Fibroblast of lung (primary cell): ENCODE measurements around the gene C2orf42. TPM values are rescaled to one million over a fixed set of nuclear protein-coding genes. Genes with fewer than 3 reads are reported as not detected.

Source experiments
- DNase-seq, 2 donors: peaks; one replicate each; pipeline versions ENCODE4 v3.0.0 to v3.0.0-alpha.2; 2010; ENCODE audit warnings: low read depth in 2 of 2
- H2AFZ ChIP-seq: 2 replicates; pipeline ENCODE4 v1.5.1; 2012; ENCODE audit warnings: low read length, control low read depth, inconsistent platforms
- H3K27ac ChIP-seq: 2 replicates; pipeline ENCODE4 v1.5.1; 2011; ENCODE audit warnings: low read length, control low read depth; ENCODE audit not compliant: insufficient read depth
- H3K27me3 ChIP-seq: 2 replicates; pipeline ENCODE4 v1.5.1; 2011; ENCODE audit warnings: mild to moderate bottlenecking, low read length; ENCODE audit not compliant: control insufficient read depth, insufficient read depth
- H3K36me3 ChIP-seq: 2 replicates; pipeline ENCODE4 v1.5.1; 2011; ENCODE audit warnings: low read length; ENCODE audit not compliant: control insufficient read depth, insufficient read depth
- H3K4me1 ChIP-seq: 2 replicates; pipeline ENCODE4 v1.5.1; 2011; ENCODE audit warnings: low read length; ENCODE audit not compliant: control insufficient read depth, insufficient read depth; ENCODE audit errors: extremely low read depth
- H3K4me2 ChIP-seq: 2 replicates; pipeline ENCODE4 v1.5.1; 2011; ENCODE audit warnings: low read length, control low read depth; ENCODE audit not compliant: insufficient read depth; ENCODE audit errors: extremely low read depth
- H3K4me3 ChIP-seq, 4 experiments: fragments of 200-600 bp in 1 of 4; sonication (generic) in 1 of 4; replicated peaks in 1 of 4; 2 replicates each; pipeline ENCODE4 v1.5.1; 2011 to 2016; ENCODE audit warnings: low read length in 4 of 4, low read depth in 3 of 4, mild to moderate bottlenecking in 3 of 4, control low read depth in 2 of 4, inconsistent platforms in 1 of 4, mixed read lengths in 1 of 4; ENCODE audit not compliant: insufficient read depth in 1 of 4; ENCODE audit errors: control extremely low read depth in 1 of 4
- H3K79me2 ChIP-seq: 2 replicates; pipeline ENCODE4 v1.5.1; 2012; ENCODE audit warnings: mild to moderate bottlenecking, low read length, inconsistent platforms; ENCODE audit not compliant: control insufficient read depth, insufficient read depth
- H3K9ac ChIP-seq: 2 replicates; pipeline ENCODE4 v1.5.1; 2011; ENCODE audit warnings: mild to moderate bottlenecking, low read length, control low read depth; ENCODE audit not compliant: insufficient read depth
- H3K9me3 ChIP-seq: 2 replicates; pipeline ENCODE4 v1.5.1; 2012; ENCODE audit warnings: low read depth, low read length; ENCODE audit not compliant: control insufficient read depth, insufficient read depth
- H4K20me1 ChIP-seq: 2 replicates; pipeline ENCODE4 v1.5.1; 2011; ENCODE audit warnings: low read length; ENCODE audit not compliant: control insufficient read depth, insufficient read depth; ENCODE audit errors: extremely low read depth
- CTCF ChIP-seq, 2 donors: IDR thresholded peaks in 1 of 2; conservative IDR thresholded peaks in 1 of 2; 1 replicate in 1 of 2; 2 replicates in 1 of 2; pipeline ENCODE4 v1.5.1; 2011 to 2012; ENCODE audit warnings: low read length in 2 of 2, control low read depth in 1 of 2, inconsistent platforms in 1 of 2, low read depth in 1 of 2, mild to moderate bottlenecking in 1 of 2
- EZH2 ChIP-seq: IDR thresholded peaks from 2 replicates; pipeline ENCODE4 v1.5.1; 2012; ENCODE audit warnings: low read length, control low read depth, mild to moderate bottlenecking; ENCODE audit errors: missing control alignments
- polyA plus RNA-seq, 2 donors: library from polyadenylated mRNA; depleted of rRNA in 1 of 2; stranded (reverse) in 1 of 2; unstranded in 1 of 2; fragments of >200 nt; gene quantifications; 2 replicates each; pipeline ENCODE4 v1.2.1, GENCODE V29; 2011 to 2012; ENCODE audit warnings: missing spikeins in 1 of 2
- total RNA-seq: library from RNA; depleted of rRNA; stranded (reverse); fragments of >200 nt; gene quantifications from 2 replicates; pipeline ENCODE4 v1.2.1, GENCODE V29; 2014

C2orf42 gene
- total and polyA plus RNA-seq, 2 donors (not counting 1 experiment from before 2014, with no cell fraction given), result 9.8 to 32.7 TPM

GRCh38 chr2:70128005-70128404 is 62.8 kb downstream of the C2orf42 start:
- TF ChIP-seq CTCF (conservative IDR thresholded peaks at IDR 0.05 in 1 of 2, IDR thresholded peaks at IDR 0.05 in 1 of 2; ENCODE audit: low read depth in 1 of 2, low read length in 2 of 2), result no peak
- no peak for TF ChIP-seq EZH2
- DNase-seq, result no peak
- Histone ChIP-seq H3K4me2 (no peak overlapping the region), H3K36me3 (no peaks in the 10 kb centered on the region), H3K27me3 (no peaks in the 10 kb centered on the region), H3K4me1 (peaks cover 16% of the 10 kb centered on the region), H3K27ac (no peak overlapping the region), H4K20me1 (no peaks in the 10 kb centered on the region), H3K9me3 (no peaks in the 10 kb centered on the region), H3K9ac (no peak overlapping the region), H2AFZ (no peak overlapping the region), H3K4me3 (no peak overlapping the region), H3K79me2 (no peaks in the 10 kb centered on the region)

DNA sequence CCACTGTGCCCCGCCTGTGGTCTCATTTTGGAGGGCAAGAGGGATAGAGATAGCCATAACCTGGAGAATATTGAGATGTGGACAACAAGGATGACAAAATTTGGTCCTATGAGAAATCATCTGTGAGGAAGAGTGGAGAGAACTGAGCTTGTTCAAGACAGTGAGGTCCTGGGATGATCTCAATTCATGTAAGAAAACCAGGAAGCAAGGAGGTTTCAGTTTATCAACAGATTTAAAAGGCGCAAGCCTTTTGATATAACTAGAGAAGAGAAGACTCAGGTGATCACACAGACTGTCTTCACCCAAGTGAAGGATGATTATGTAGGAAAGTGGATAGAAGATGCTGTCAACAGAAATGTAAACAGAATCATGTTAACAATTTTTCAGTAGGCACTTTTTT is 64.4 kb downstream of the C2orf42 start:
- no peaks in the 10 kb centered on the region for H3K27me3 ChIP-seq
- no peaks in the 10 kb centered on the region for H3K79me2 ChIP-seq
- TF ChIP-seq EZH2 (no peak), CTCF (conservative IDR thresholded peaks at IDR 0.05 in 1 of 2, IDR thresholded peaks at IDR 0.05 in 1 of 2; ENCODE audit: low read depth in 1 of 2, low read length in 2 of 2) (no peak)
- H3K4me3 ChIP-seq, result no peak overlapping the region
- no peak overlapping the region for H3K9ac ChIP-seq
- no peak overlapping the region for H3K4me2 ChIP-seq
- H3K9me3 ChIP-seq, result no peaks in the 10 kb centered on the region
- H4K20me1 ChIP-seq, result no peaks in the 10 kb centered on the region
- peaks cover 9% of the 10 kb centered on the region for H3K4me1 ChIP-seq
- no peak overlapping the region for H3K27ac ChIP-seq
- DNase-seq, result no peak
- peak overlapping the region; percentile 15 for H2AFZ ChIP-seq
- H3K36me3 ChIP-seq, result no peaks in the 10 kb centered on the region

DNA sequence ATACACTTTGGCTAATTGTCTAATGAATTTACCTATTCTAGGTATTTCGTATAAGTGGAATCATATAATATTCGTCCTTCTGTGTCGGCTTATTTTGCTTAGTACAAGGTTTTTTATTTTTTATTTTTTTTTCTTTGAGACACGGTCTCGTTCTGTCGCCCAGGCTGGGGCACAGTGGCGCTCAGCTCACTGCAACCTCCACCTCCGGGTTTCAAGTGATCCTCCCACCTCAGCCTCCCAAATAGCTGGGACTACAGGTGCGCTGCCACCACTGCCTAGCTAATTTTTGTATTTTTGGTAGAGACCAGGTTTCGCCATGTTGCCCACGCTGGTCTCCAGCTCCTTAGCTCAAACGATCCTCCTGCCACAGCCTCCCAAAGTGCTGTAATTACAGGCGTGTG is 65.3 kb downstream of the C2orf42 start:
- TF ChIP-seq EZH2, result no peak
- TF ChIP-seq CTCF (conservative IDR thresholded peaks at IDR 0.05 in 1 of 2, IDR thresholded peaks at IDR 0.05 in 1 of 2; ENCODE audit: low read depth in 1 of 2, low read length in 2 of 2), result no peak
- Histone ChIP-seq H4K20me1 (no peaks in the 10 kb centered on the region), H3K4me2 (no peak overlapping the region), H3K27ac (peak overlapping the region; percentile 89), H3K4me1 (peaks cover 9% of the 10 kb centered on the region), H3K79me2 (no peaks in the 10 kb centered on the region), H3K27me3 (no peaks in the 10 kb centered on the region), H3K9ac (peak overlapping the region; percentile 67), H3K36me3 (no peaks in the 10 kb centered on the region), H3K4me3 (peak overlapping the region in 2 of 4 experiments; percentile 27 to 53), H3K9me3 (no peaks in the 10 kb centered on the region), H2AFZ (peak overlapping the region; percentile 57)
- DNase-seq, result no peak
